ENCODE results near the gene IP6K1.

DNA sequence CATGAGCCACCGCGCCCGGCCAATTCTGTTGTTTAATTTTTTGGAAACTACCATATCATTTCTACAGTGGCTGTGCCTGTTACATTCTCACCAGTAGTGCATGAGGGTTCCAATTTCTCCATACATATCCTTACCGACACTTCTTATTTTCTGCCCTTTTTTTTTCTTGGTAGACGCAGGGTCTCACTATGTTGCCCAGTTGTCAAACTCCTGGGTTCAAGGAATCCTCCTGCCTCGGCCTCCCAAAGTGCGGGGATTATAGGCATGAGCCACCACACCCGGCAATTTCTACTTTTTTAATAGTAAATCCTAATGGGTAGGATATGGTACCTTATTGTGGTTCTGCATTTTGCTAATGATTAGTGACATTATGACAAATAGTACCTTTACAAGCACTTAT lies 76.5 kb downstream of the IP6K1 start:
- TF ChIP-seq, protein P1, sequence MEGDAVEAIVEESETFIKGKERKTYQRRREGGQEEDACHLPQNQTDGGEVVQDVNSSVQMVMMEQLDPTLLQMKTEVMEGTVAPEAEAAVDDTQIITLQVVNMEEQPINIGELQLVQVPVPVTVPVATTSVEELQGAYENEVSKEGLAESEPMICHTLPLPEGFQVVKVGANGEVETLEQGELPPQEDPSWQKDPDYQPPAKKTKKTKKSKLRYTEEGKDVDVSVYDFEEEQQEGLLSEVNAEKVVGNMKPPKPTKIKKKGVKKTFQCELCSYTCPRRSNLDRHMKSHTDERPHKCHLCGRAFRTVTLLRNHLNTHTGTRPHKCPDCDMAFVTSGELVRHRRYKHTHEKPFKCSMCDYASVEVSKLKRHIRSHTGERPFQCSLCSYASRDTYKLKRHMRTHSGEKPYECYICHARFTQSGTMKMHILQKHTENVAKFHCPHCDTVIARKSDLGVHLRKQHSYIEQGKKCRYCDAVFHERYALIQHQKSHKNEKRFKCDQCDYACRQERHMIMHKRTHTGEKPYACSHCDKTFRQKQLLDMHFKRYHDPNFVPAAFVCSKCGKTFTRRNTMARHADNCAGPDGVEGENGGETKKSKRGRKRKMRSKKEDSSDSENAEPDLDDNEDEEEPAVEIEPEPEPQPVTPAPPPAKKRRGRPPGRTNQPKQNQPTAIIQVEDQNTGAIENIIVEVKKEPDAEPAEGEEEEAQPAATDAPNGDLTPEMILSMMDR (optimal IDR thresholded peaks at IDR 0.05 in 1 of 3, IDR thresholded peaks at IDR 0.05 in 1 of 3, conservative IDR thresholded peaks at IDR 0.05 in 1 of 3; ENCODE audit: extremely low read depth in 1 of 3, insufficient read depth in 2 of 3, low read length in 3 of 3): no peak
- TF ChIP-seq EZH2 (IDR thresholded peaks at IDR 0.05; ENCODE audit: low read length): no peak
